ENCODE data around the gene PHF12.

PHF12 gene

DNA sequence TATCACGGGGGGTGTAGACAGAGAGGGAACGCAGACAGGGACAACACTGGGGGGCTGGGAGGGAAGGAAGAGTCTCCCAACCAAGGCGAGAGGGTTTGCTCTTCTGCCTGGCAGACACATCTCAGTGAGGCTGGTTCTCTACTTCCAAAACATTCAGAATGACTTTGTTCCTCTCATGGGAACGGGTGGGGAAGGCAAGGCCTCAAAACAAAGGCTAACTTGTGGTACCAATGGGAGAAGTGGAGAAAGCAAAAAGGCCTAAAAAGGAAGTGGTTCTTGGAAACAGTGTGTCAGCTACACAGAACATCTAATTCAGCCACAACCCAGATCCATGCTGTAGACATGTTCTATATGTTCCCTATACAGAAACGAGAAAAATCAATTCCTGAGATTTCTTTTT is 61.3 kb downstream of the PHF12 start:
- Histone ChIP-seq H3K27me3 (ENCODE audit: insufficient read depth, insufficient read length) (no peaks in the 10 kb centered on the region), H3K4me1 (ENCODE audit: insufficient read depth, insufficient read length) (peaks cover 5% of the 10 kb centered on the region), H3K9me3 (ENCODE audit: insufficient read depth, low read length) (no peaks in the 10 kb centered on the region), H3K36me3 (ENCODE audit: insufficient read depth, insufficient read length, low read length) (peaks cover 13% of the 10 kb centered on the region), H3K4me3 (ENCODE audit: insufficient read length, low read depth) (no peak overlapping the region), H3K9ac (ENCODE audit: insufficient read length, low read depth) (no peak overlapping the region)
- TF ChIP-seq SUZ12 (IDR thresholded peaks at IDR 0.05; ENCODE audit: extremely low read depth, insufficient read depth, insufficient read length) (no peak), YY1 (IDR thresholded peaks at IDR 0.05; ENCODE audit: insufficient read depth, insufficient read length) (no peak), ZNF274 (IDR thresholded peaks at IDR 0.05; ENCODE audit: low read depth, low read length) (no peak)
- DNase-seq (ENCODE audit: low read depth, low spot score): no peak

DNA sequence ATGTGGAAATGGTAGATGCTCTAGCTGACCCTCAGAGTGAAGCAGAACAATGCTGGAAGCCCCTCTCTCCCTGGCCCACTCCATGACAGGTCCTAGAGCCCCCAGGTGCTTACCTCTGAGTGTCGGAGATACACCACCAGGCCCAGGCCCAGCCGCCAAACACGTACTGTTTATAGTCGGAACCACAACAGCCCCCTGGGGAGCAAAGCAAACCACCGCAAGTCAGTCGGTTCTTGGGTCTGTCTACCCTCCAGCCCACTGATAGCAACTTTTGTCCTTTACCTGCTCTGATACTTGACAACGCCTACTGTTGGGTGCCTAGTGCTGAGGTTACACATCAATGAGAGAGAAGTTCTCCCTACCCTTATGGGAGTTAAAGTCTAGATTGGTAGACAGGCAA is 62.5 kb downstream of the PHF12 start:
- DNase-seq (ENCODE audit: low read depth, low spot score): no peak
- Histone ChIP-seq H3K9ac (ENCODE audit: insufficient read length, low read depth) (no peak overlapping the region), H3K9me3 (ENCODE audit: insufficient read depth, low read length) (no peaks in the 10 kb centered on the region), H3K4me3 (ENCODE audit: insufficient read length, low read depth) (no peak overlapping the region), H3K4me1 (ENCODE audit: insufficient read depth, insufficient read length) (peaks cover 8% of the 10 kb centered on the region), H3K27me3 (ENCODE audit: insufficient read depth, insufficient read length) (no peaks in the 10 kb centered on the region), H3K36me3 (ENCODE audit: insufficient read depth, insufficient read length, low read length) (peaks cover 23% of the 10 kb centered on the region)
- no peak for TF ChIP-seq YY1 (IDR thresholded peaks at IDR 0.05; ENCODE audit: insufficient read depth, insufficient read length)
- TF ChIP-seq ZNF274 (IDR thresholded peaks at IDR 0.05; ENCODE audit: low read depth, low read length): no peak
- no peak for TF ChIP-seq SUZ12 (IDR thresholded peaks at IDR 0.05; ENCODE audit: extremely low read depth, insufficient read depth, insufficient read length)

DNA sequence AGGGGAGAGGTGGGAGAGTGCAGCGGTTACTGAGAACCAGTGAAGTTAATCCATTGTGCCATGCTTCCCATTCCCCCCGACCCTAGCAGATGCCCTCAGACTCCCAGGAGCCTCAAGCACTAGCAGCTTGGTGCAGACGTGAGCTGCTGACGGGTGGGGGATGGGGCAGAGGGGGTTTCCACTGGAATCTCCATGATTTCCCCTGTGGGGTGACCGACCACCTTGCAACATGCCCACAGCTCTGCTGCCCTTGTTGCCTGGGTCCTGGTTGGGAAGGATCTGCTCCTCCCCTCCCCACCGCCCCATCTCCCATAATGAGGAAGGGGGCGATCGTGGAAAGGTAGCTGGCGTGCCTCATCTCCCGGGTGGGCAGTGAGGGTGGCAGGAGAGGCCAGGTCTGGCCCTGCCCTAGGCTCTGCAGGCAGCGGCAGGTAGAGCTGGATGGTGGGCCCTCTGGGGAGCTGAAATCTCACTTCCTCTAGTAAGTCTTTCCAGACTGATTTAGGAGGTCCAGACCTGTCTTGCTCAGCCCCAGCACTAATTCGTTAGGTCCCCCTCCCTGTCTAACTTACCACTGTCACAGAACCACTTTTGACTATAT is 63.3 kb downstream of the PHF12 start:
- H3K9ac ChIP-seq (ENCODE audit: insufficient read length, low read depth): no peak overlapping the region
- no peaks in the 10 kb centered on the region for H3K9me3 ChIP-seq (ENCODE audit: insufficient read depth, low read length)
- H3K4me1 ChIP-seq (ENCODE audit: insufficient read depth, insufficient read length): peaks cover 9% of the 10 kb centered on the region
- H3K36me3 ChIP-seq (ENCODE audit: insufficient read depth, insufficient read length, low read length): peaks cover 25% of the 10 kb centered on the region
- H3K4me3 ChIP-seq (ENCODE audit: insufficient read length, low read depth): no peak overlapping the region
- no peak for DNase-seq (ENCODE audit: low read depth, low spot score)
- TF ChIP-seq SUZ12 (IDR thresholded peaks at IDR 0.05; ENCODE audit: extremely low read depth, insufficient read depth, insufficient read length): no peak
- no peak for TF ChIP-seq YY1 (IDR thresholded peaks at IDR 0.05; ENCODE audit: insufficient read depth, insufficient read length)
- TF ChIP-seq ZNF274 (IDR thresholded peaks at IDR 0.05; ENCODE audit: low read depth, low read length): no peak
- H3K27me3 ChIP-seq (ENCODE audit: insufficient read depth, insufficient read length): no peaks in the 10 kb centered on the region

DNA sequence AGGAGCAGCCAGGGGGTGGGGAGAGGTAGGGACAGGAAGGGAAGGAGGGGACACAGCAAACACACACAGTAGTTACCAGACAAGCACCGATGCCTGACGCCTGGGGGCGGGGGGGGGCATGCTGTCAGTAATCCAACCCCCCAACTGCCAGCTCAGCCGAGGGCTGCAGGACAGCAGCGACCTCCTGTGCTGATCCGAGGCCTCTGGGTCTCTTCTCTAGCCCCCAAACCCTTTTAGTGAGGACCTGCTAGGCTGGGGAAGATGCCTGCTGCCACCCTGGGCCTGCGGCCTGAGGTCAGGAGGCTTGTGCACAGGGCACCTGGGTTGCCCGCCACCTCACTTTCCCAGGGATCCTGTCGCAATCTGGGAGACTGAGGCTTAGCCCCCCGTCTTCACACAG is 65.4 kb downstream of the PHF12 start:
- H3K4me1 ChIP-seq (ENCODE audit: insufficient read depth, insufficient read length): peaks cover 9% of the 10 kb centered on the region
- H3K27me3 ChIP-seq (ENCODE audit: insufficient read depth, insufficient read length): no peaks in the 10 kb centered on the region
- no peak overlapping the region for H3K4me3 ChIP-seq (ENCODE audit: insufficient read length, low read depth)
- DNase-seq (ENCODE audit: low read depth, low spot score): no peak
- no peak overlapping the region for H3K9ac ChIP-seq (ENCODE audit: insufficient read length, low read depth)
- H3K36me3 ChIP-seq (ENCODE audit: insufficient read depth, insufficient read length, low read length): peaks cover 35% of the 10 kb centered on the region
- H3K9me3 ChIP-seq (ENCODE audit: insufficient read depth, low read length): no peaks in the 10 kb centered on the region
- TF ChIP-seq ZNF274 (IDR thresholded peaks at IDR 0.05; ENCODE audit: low read depth, low read length) (no peak), SUZ12 (IDR thresholded peaks at IDR 0.05; ENCODE audit: extremely low read depth, insufficient read depth, insufficient read length) (no peak), YY1 (IDR thresholded peaks at IDR 0.05; ENCODE audit: insufficient read depth, insufficient read length) (no peak)

DNA sequence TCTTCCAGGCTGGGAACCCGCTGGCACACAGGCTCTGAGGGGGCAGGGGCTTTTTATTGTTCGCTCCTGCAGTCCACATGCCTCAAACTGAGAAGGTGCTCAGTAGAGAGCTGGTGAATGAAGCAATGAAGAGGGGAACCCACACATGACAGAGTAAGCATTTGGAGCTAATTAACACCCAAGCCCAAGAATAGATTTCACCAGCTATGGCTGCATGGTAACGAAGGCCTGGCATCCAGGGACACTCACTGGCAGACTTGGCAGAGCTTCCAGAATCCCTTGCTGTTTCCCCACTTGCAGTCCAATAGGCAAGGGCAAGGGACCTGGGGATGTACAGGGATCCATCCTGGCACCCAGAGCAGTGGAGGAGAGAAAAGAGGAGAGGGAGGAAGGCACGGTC is 66.0 kb downstream of the PHF12 start:
- Histone ChIP-seq H3K4me1 (ENCODE audit: insufficient read depth, insufficient read length) (peaks cover 9% of the 10 kb centered on the region), H3K9ac (ENCODE audit: insufficient read length, low read depth) (no peak overlapping the region)
- DNase-seq (ENCODE audit: low read depth, low spot score): no peak

DNA sequence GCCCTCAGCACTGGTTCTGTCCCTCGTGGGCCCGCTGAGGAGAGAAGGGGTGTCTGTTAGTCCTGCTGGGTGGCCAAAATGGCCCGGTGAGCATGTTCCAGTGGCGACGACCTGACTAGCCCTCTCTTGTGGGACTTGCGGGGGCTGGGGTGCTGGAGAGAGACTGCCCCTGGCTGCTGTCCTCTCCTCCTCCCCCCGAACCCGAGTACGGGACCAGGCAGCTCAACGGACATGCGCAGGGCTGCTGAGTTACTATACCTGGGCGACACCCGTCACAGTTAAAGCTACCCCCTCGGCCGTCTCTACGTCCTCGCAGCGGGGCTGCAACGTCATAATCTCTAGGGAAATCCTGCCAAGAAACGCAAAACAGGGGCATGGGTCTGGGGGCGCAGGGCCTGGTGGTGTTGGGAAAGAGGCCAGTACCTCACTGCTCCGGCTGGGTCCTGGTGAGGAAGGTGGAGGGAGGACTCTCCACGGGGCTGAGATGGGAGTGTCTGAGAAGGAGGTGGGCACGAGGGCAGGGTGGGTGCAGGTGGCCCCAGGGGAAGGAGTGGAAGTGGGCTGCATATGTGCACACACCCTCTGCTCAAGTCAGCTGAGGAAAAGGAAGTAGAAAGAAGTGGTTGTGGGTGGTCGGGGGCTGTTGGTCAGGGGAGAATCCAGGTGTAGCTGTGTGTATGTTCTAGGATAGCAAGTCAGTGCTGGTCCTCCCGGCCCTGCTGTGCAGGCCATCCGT is 67.2 kb downstream of the PHF12 start:
- H3K9ac ChIP-seq (ENCODE audit: insufficient read length, low read depth): no peak overlapping the region
- peaks cover 9% of the 10 kb centered on the region for H3K4me1 ChIP-seq (ENCODE audit: insufficient read depth, insufficient read length)
- H3K9me3 ChIP-seq (ENCODE audit: insufficient read depth, low read length): no peaks in the 10 kb centered on the region
- no peak for DNase-seq (ENCODE audit: low read depth, low spot score)
- peaks cover 52% of the 10 kb centered on the region for H3K36me3 ChIP-seq (ENCODE audit: insufficient read depth, insufficient read length, low read length)
- no peak overlapping the region for H3K4me3 ChIP-seq (ENCODE audit: insufficient read length, low read depth)
- H3K27me3 ChIP-seq (ENCODE audit: insufficient read depth, insufficient read length): no peaks in the 10 kb centered on the region
- TF ChIP-seq YY1 (IDR thresholded peaks at IDR 0.05; ENCODE audit: insufficient read depth, insufficient read length): no peak
- no peak for TF ChIP-seq SUZ12 (IDR thresholded peaks at IDR 0.05; ENCODE audit: extremely low read depth, insufficient read depth, insufficient read length)
- TF ChIP-seq ZNF274 (IDR thresholded peaks at IDR 0.05; ENCODE audit: low read depth, low read length): no peak

More for the DNA sequence above, 66.0 kb downstream of the PHF12 start:
- Histone ChIP-seq H3K27me3 (ENCODE audit: insufficient read depth, insufficient read length) (no peaks in the 10 kb centered on the region), H3K36me3 (ENCODE audit: insufficient read depth, insufficient read length, low read length) (peaks cover 41% of the 10 kb centered on the region), H3K9me3 (ENCODE audit: insufficient read depth, low read length) (no peaks in the 10 kb centered on the region), H3K4me3 (ENCODE audit: insufficient read length, low read depth) (no peak overlapping the region)
- TF ChIP-seq YY1 (IDR thresholded peaks at IDR 0.05; ENCODE audit: insufficient read depth, insufficient read length): no peak
- no peak for TF ChIP-seq ZNF274 (IDR thresholded peaks at IDR 0.05; ENCODE audit: low read depth, low read length)
- no peak for TF ChIP-seq SUZ12 (IDR thresholded peaks at IDR 0.05; ENCODE audit: extremely low read depth, insufficient read depth, insufficient read length)

DNA sequence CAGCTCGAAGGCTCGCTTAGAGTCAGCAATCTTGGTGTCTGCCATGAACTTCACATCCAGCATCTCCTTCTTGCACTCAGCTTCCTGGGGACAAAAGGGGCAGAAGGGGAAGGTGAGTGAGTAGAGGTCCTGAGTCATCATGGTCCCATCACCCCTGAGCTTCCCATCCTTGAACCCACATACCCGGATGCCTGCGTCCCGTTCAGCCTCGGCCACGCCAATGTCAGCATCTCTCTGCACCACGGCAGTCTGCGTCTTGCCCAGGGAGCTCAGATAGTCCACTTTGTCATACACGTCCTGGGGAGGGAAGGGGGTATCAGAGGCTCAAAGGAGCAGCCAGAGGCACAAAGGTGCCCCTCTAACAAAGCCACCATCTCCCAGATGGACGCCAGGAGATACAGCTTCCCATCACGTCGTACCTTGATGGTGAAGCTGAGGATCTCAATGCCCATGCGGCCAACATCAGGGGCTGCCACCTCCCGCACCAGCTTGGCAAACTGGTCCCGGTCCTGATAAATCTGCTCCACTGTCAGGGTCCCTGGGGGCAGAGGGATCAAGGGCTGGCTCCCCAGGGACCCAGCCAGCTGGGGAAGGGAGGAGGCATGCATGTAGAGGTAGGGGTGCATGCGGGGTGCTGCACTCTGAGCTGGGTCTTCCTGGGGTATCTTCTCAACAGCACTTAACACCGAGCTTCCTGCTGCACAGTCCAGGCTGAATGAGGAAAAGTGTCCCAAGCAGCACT is 69.0 kb downstream of the PHF12 start:
- H3K9ac ChIP-seq (ENCODE audit: insufficient read length, low read depth): no peak overlapping the region
- no peak overlapping the region for H3K4me3 ChIP-seq (ENCODE audit: insufficient read length, low read depth)
- peaks cover 9% of the 10 kb centered on the region for H3K4me1 ChIP-seq (ENCODE audit: insufficient read depth, insufficient read length)
- no peak for TF ChIP-seq ZNF274 (IDR thresholded peaks at IDR 0.05; ENCODE audit: low read depth, low read length)
- no peak for TF ChIP-seq YY1 (IDR thresholded peaks at IDR 0.05; ENCODE audit: insufficient read depth, insufficient read length)
- no peak for TF ChIP-seq SUZ12 (IDR thresholded peaks at IDR 0.05; ENCODE audit: extremely low read depth, insufficient read depth, insufficient read length)
- H3K9me3 ChIP-seq (ENCODE audit: insufficient read depth, low read length): peaks cover 3% of the 10 kb centered on the region; the same call in 1 of the 2 replicates
- peaks cover 62% of the 10 kb centered on the region for H3K36me3 ChIP-seq (ENCODE audit: insufficient read depth, insufficient read length, low read length)
- H3K27me3 ChIP-seq (ENCODE audit: insufficient read depth, insufficient read length): no peaks in the 10 kb centered on the region
- DNase-seq (ENCODE audit: low read depth, low spot score): no peak
